ENCODE measurements around the gene CA7. TPM values are rescaled to one million over a fixed set of nuclear protein-coding genes. Genes with fewer than 3 reads are reported as not detected.

Gene CA7
- total RNA-seq (ENCODE audit: low replicate concordance), result not detected in 2 replicates

DNA sequence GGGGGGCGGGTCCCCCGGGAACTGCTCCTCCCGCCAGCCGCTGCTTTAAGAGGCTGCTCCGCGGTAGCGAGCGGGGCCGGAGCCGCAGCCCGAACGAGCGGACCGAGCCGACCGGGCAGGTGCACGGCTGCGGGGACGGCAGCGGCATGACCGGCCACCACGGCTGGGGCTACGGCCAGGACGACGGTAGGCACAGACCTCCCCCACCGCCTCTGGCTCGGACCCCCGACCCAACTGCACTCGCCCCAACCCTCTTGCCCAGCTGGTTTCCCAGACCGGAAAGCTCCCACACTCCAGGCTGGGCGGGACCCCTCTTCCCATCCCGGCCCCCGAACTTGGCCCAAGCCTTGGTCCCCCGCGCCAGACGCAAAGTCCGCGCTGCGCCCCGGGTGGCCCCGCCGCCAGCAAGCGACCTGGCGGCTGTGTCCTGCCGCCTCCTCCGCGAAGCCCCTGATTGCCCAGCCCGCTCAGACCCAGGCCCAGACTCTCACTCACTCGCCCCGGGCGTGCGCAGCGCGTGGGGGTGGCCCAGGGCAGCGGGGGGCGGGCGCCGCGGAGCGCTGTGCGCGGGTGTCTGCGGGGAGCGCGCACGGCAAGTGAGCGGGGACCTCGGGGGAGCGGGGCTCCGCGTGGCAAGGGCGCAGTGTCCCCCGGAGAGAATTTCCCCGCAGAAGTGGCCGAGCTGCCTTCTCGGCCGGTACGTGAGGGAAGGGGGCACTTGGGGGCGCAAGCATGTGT is at the start of gene CA7:
TSS of gene CA7 (plus strand) at position 73 of the 738 bp plus-strand sequence. CDS start at position 147, 74 bp downstream.
- peak within 1 kb of the TSS; percentile 50 for H3K4me3 ChIP-seq (ENCODE audit: low read depth, low read length)
- TF ChIP-seq CTCF (IDR thresholded peaks at IDR 0.05; ENCODE audit: insufficient read depth, low read length), result no peak
- DNase-seq (ENCODE audit: low read depth), result no peak

DNA sequence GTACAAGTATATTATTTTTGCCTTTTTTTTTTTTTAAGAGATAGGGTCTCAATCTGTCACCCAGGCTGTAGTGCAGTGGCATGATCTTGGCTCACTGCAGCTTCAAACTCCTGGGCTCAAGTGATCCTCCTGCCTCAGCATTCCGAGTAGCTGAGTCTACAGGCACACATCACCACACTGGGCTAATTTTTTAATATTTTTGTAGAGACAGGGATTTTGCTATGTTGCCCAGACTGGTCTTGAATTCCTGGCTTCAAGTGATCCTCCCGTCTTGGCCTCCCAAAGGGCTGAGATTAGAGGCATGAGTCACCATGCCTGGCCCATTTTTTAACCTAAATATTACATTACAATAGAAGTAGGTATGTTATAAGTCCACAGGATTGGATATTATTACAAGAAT is 46.1 kb upstream of the CA7 start:
- no peak for TF ChIP-seq CTCF (IDR thresholded peaks at IDR 0.05; ENCODE audit: insufficient read depth, low read length)
- DNase-seq (ENCODE audit: low read depth), result peak; percentile 70
- H3K4me3 ChIP-seq (ENCODE audit: low read depth, low read length), result no peak overlapping the region

- no peak for TF ChIP-seq CTCF (IDR thresholded peaks at IDR 0.05; ENCODE audit: insufficient read depth, low read length)
- no peak overlapping the region for H3K4me3 ChIP-seq (ENCODE audit: low read depth, low read length)
- no peak for DNase-seq (ENCODE audit: low read depth)
Observed at GRCh38 chr16:66800856-66801255, 43.4 kb upstream of the CA7 start.

- H3K4me3 ChIP-seq (ENCODE audit: low read depth, low read length), result no peak within 1 kb of the TSS
- no peak for TF ChIP-seq CTCF (IDR thresholded peaks at IDR 0.05; ENCODE audit: insufficient read depth, low read length)
- DNase-seq (ENCODE audit: low read depth), result no peak
Observed at GRCh38 chr16:66801320-66802105, 42.7 kb upstream of the CA7 start, which contains the start of gene TERB1. TERB1 (minus strand) TSS chr16:66801584; CDS start chr16:66796798, 4,786 bp downstream.

DNA sequence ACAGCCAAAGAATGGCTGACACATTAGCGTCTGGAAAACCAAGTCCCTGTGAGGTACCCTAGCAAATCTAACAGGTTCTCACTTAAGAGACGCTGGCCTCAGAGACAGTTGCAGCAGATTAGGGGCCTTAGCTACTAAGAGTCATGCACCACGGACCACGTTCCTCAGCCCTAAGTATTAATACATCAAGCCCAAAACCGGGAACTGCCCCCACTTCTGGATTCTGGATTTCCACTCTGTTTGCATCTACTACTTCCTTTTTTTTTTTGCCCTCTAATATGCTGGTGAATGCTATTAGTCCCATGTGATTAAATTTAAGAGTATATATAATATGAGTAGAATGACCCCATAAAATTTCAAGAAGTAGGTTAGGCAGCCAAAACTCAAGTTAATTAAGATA is 42.1 kb upstream of the CA7 start:
- DNase-seq (ENCODE audit: low read depth), result no peak
- H3K4me3 ChIP-seq (ENCODE audit: low read depth, low read length), result no peak overlapping the region
- TF ChIP-seq CTCF (IDR thresholded peaks at IDR 0.05; ENCODE audit: insufficient read depth, low read length), result no peak

DNA sequence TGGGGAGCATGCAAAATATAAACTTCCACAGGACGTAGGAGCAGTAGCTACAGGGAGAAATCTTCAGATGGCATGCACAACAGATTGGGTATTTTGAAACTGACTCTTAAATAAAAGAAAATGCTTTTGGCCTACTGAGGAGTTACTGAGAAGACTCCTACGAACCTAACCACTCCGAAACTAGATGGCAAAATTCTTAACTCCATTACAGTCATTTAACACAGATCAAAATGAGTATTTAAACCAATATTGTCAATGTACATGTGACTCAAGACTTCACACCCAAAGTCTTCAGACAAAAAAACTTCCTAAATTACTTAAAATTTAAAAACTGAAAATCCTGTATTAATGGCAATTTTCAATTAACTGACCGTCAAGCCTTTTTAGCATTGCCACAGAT is 34.4 kb upstream of the CA7 start:
- H3K4me3 ChIP-seq (ENCODE audit: low read depth, low read length), result no peak overlapping the region
- DNase-seq (ENCODE audit: low read depth), result no peak
- TF ChIP-seq CTCF (IDR thresholded peaks at IDR 0.05; ENCODE audit: insufficient read depth, low read length), result no peak
